ENCODE data around the gene TIPIN. TPM values are rescaled to one million over a fixed set of nuclear protein-coding genes. Genes with fewer than 3 reads are reported as not detected.

The TIPIN gene
- total RNA-seq, 2 donors from 2014 or later: 1.4 to 5.7 TPM

- no peak overlapping the region for H3K4me3 ChIP-seq
- no peak overlapping the region for H3K27ac ChIP-seq
- no peaks in the 10 kb centered on the region for H3K36me3 ChIP-seq
- no peaks in the 10 kb centered on the region for H3K27me3 ChIP-seq
- no peaks in the 10 kb centered on the region for H3K9me3 ChIP-seq
- no peak for TF ChIP-seq CTCF (IDR thresholded peaks at IDR 0.05)
- DNase-seq (ENCODE audit: low spot score): no peak
- peaks cover 0 to 44% of the 10 kb centered on the region in 2 donors for H3K4me1 ChIP-seq
These were observed 46.8 kb upstream of the TIPIN start for GRCh38 chr15:66403323-66403722.

- no peaks in the 10 kb centered on the region for H3K36me3 ChIP-seq
- DNase-seq (ENCODE audit: low spot score): no peak
These were observed 46.3 kb upstream of the TIPIN start for GRCh38 chr15:66402761-66403284.

GRCh38 chr15:66401130-66402021 is 44.9 kb upstream of the TIPIN start:
- DNase-seq (ENCODE audit: low spot score): no peak
- Histone ChIP-seq H3K27me3 (no peaks in the 10 kb centered on the region), H3K36me3 (no peaks in the 10 kb centered on the region), H3K27ac (no peak overlapping the region), H3K4me3 (no peak overlapping the region), H3K4me1 (peaks cover 0 to 35% of the 10 kb centered on the region in 2 donors), H3K9me3 (no peaks in the 10 kb centered on the region)
- no peak for TF ChIP-seq CTCF (IDR thresholded peaks at IDR 0.05)

More at GRCh38 chr15:66402761-66403284, 46.3 kb upstream of the TIPIN start:
- peaks cover 0 to 39% of the 10 kb centered on the region in 2 donors for H3K4me1 ChIP-seq
- H3K4me3 ChIP-seq: no peak overlapping the region
- TF ChIP-seq CTCF (IDR thresholded peaks at IDR 0.05): no peak
- H3K27me3 ChIP-seq: no peaks in the 10 kb centered on the region
- H3K9me3 ChIP-seq: no peaks in the 10 kb centered on the region
- no peak overlapping the region for H3K27ac ChIP-seq

GRCh38 chr15:66400351-66400774 is 43.9 kb upstream of the TIPIN start:
- Histone ChIP-seq H3K36me3 (no peaks in the 10 kb centered on the region), H3K9me3 (no peaks in the 10 kb centered on the region), H3K27ac (no peak overlapping the region), H3K27me3 (no peaks in the 10 kb centered on the region), H3K4me3 (no peak overlapping the region), H3K4me1 (peaks cover 0 to 25% of the 10 kb centered on the region in 2 donors)
- no peak for TF ChIP-seq CTCF (IDR thresholded peaks at IDR 0.05)
- DNase-seq (ENCODE audit: low spot score): no peak

- no peak overlapping the region for H3K4me3 ChIP-seq
- H3K36me3 ChIP-seq: no peaks in the 10 kb centered on the region
- H3K27me3 ChIP-seq: no peaks in the 10 kb centered on the region
- TF ChIP-seq CTCF (IDR thresholded peaks at IDR 0.05): no peak
- H3K9me3 ChIP-seq: no peaks in the 10 kb centered on the region
- no peak for DNase-seq (ENCODE audit: low spot score)
- peaks cover 0 to 14% of the 10 kb centered on the region in 2 donors for H3K4me1 ChIP-seq
- H3K27ac ChIP-seq: no peak overlapping the region
These were observed 42.8 kb upstream of the TIPIN start for GRCh38 chr15:66399276-66399675.

Data from right atrium auricular region (tissue), 2 donors.